ENCODE results near the gene DHX32. TPM values are rescaled to one million over a fixed set of nuclear protein-coding genes. Genes with fewer than 3 reads are reported as not detected.

Gene DHX32
- total RNA-seq, 2 donors from 2014 or later, result 25.2 to 35.6 TPM

DNA sequence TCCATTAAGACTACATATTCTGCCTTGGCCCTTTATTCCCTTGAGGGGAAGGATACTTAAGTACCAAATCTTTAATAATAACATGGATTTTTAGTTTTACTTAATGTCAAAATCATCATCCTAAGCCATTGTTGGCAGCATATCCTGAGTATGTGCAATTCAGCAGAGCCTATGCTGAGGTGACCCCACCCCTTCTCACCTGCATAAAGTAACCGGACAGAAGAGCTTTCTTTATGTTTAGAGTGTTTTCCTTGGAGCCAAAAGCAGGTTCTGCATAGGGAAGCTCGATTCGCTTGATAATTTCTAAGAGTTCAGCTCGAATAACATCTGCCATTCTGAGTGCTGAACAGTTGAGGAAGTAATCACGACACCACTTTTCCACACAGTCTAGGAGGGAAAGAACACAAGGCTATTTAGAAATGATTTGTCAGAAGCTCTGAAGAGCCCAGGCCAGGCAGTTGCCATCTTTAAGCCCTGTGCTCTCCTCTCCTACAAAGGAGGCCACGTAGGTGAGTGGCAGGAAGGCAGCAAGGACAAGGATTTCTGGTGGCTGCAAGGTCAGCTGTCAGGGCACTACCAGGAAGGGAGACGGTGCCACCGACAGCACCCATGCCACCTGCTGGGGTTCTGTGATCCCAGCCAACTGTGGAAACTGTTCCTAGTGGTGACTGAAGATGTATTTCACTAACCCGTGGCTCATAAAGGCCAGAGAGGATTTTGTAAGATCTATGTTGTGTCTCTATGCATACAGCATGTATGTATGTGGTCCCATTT lies 42.1 kb downstream of the DHX32 start:
- TF ChIP-seq POLR2A (IDR thresholded peaks at IDR 0.05), result no peak
- TF ChIP-seq, protein P1, sequence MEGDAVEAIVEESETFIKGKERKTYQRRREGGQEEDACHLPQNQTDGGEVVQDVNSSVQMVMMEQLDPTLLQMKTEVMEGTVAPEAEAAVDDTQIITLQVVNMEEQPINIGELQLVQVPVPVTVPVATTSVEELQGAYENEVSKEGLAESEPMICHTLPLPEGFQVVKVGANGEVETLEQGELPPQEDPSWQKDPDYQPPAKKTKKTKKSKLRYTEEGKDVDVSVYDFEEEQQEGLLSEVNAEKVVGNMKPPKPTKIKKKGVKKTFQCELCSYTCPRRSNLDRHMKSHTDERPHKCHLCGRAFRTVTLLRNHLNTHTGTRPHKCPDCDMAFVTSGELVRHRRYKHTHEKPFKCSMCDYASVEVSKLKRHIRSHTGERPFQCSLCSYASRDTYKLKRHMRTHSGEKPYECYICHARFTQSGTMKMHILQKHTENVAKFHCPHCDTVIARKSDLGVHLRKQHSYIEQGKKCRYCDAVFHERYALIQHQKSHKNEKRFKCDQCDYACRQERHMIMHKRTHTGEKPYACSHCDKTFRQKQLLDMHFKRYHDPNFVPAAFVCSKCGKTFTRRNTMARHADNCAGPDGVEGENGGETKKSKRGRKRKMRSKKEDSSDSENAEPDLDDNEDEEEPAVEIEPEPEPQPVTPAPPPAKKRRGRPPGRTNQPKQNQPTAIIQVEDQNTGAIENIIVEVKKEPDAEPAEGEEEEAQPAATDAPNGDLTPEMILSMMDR (IDR thresholded peaks at IDR 0.05), result peak in 1 of 7 experiments; percentile 19
- ATAC-seq, result no peak
- Histone ChIP-seq H3K27me3 (no peaks in the 10 kb centered on the region), H3K4me3 (no peak overlapping the region), H3K27ac (peak overlapping the region in 2 of 4 donors; percentile 27 to 54), H3K36me3 (replicated peaks in 1 of 2; ENCODE audit: insufficient read depth in 1 of 2, low read depth in 2 of 2) (peaks cover 15 to 28% of the 10 kb centered on the region in 2 donors), H3K9me3 (no peaks in the 10 kb centered on the region), H3K4me1 (peaks cover 19% of the 10 kb centered on the region)
- WGBS, 2 donors, result 45 to 48% methylated on average over 7 to 9 of the region's 9 CpGs
- intact Hi-C loops (cut with DNase I), result loop anchor here (10.0 kb wide), 1 partner anchor 104 kb away; no protein-coding TSS in a partner anchor
- peak in 3 of 4 donors; percentile 28 to 59 (median 51) for DNase-seq

DNA sequence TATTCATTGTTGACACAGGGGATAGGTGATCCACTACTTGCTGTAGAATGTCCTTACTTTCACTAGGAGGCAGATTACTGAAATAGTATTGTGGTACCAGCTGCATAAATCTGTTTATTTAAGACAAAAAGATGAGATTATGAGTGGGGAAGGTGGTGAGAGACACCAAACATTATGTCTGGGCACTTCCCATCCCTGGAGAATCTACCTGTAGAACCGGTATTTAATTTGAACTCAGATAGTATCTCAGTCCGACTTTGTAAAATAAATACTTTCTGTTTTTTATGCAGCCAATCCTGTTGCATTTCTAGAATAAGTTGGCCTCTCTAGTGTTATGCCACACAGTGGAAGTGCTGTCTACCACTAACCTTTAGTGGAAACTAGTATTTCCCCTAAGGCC lies 44.3 kb downstream of the DHX32 start:
- DNase-seq (no peak), ATAC-seq (no peak)
- H3K36me3 ChIP-seq (replicated peaks in 1 of 2; ENCODE audit: insufficient read depth in 1 of 2, low read depth in 2 of 2), result peaks cover 15 to 35% of the 10 kb centered on the region in 2 donors
- H3K27ac ChIP-seq, result no peak overlapping the region
- intact Hi-C loops (cut with DNase I), result loop anchor here (10.0 kb wide), 1 partner anchor 102 kb away; no protein-coding TSS in a partner anchor
- 27 to 36% methylated on average over 2 of the region's 2 CpGs for WGBS, 2 donors
- no peak overlapping the region for H3K4me3 ChIP-seq
- no peaks in the 10 kb centered on the region for H3K27me3 ChIP-seq
- no peaks in the 10 kb centered on the region for H3K9me3 ChIP-seq
- TF ChIP-seq, protein P1 (IDR thresholded peaks at IDR 0.05), result no peak
- no peak for TF ChIP-seq POLR2A (IDR thresholded peaks at IDR 0.05)
- H3K4me1 ChIP-seq, result peaks cover 5% of the 10 kb centered on the region

DNA sequence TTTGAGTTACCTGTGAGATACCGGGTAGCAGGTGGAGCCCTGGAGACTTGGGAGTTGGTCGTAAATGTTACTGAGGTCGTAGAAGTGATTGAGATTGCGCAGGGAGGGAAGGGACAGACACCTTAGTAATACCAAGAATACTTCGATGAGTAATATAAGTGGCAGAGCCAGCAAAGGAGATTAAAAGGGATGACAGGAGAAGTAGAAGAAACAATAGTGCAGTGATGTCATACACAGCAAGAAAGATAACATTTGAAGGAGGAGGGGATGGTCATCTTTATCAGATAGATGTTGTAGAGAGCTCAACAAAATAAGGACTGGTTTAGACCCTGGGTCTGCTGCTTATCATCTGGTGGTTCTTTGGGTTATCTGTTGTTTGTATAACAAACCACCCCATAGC lies 52.8 kb downstream of the DHX32 start:
- H3K27ac ChIP-seq, result no peak overlapping the region
- no peak for ATAC-seq
- no peak for TF ChIP-seq POLR2A (IDR thresholded peaks at IDR 0.05)
- TF ChIP-seq, protein P1 (IDR thresholded peaks at IDR 0.05), result no peak
- no peak for DNase-seq
- no peak overlapping the region for H3K4me3 ChIP-seq
- H3K4me1 ChIP-seq, result peaks cover 28% of the 10 kb centered on the region
- intact Hi-C loops (cut with DNase I), result no loop called here
- WGBS, 2 donors, result 93 to 95% methylated on average over 5 of the region's 5 CpGs
- no peaks in the 10 kb centered on the region for H3K9me3 ChIP-seq
- peaks cover 0 to 17% of the 10 kb centered on the region in 2 donors for H3K36me3 ChIP-seq (replicated peaks in 1 of 2; ENCODE audit: insufficient read depth in 1 of 2, low read depth in 2 of 2)
- no peaks in the 10 kb centered on the region for H3K27me3 ChIP-seq

- Histone ChIP-seq H3K4me1 (peaks cover 31% of the 10 kb centered on the region), H3K27ac (no peak overlapping the region), H3K27me3 (no peaks in the 10 kb centered on the region), H3K4me3 (no peak overlapping the region), H3K9me3 (no peaks in the 10 kb centered on the region), H3K36me3 (replicated peaks in 1 of 2; ENCODE audit: insufficient read depth in 1 of 2, low read depth in 2 of 2) (peaks cover 0 to 14% of the 10 kb centered on the region in 2 donors)
- TF ChIP-seq, protein P1 (IDR thresholded peaks at IDR 0.05), result no peak
- TF ChIP-seq POLR2A (IDR thresholded peaks at IDR 0.05), result no peak
- DNase-seq (no peak), ATAC-seq (no peak)
- WGBS, 2 donors, result 86 to 87% methylated on average over 2 of the region's 2 CpGs
- intact Hi-C loops (cut with DNase I), result no loop called here
Observed at GRCh38 chr10:125827133-125827532, 54.0 kb downstream of the DHX32 start.
